GM12878 (cell line): ENCODE results near the gene SLC6A3. TPM values are rescaled to one million over a fixed set of nuclear protein-coding genes. Genes with fewer than 3 reads are reported as not detected.

ENCODE experiments used
- ATAC-seq: fragments of 200-7000 bp; cut with Tn5 transposase; 3 replicates; pipeline ENCODE4 v1.9.1; 2020; ENCODE audit warnings: mild to moderate bottlenecking, moderate library complexity
- BruUV-seq: library from RNA; stranded (reverse); fragments of 400-500 nt; replicated peaks from 2 replicates; lab custom pipeline; 2021; lab: Mats Ljungman, UMichigan
- CTCF ChIA-PET: fragments of 300-600 bp; sonication (Branson Sonifier 250); formaldehyde crosslinking; extraction: SDS; loops from one replicate; lab custom pipeline; 2021; ENCODE audit warnings: inconsistent platforms; lab: Yijun Ruan, JAX
- POLR2A ChIA-PET: fragments of 350-600 bp; formaldehyde crosslinking; extraction: SDS; loops from one replicate; lab custom pipeline; 2021; ENCODE audit warnings: inconsistent platforms; lab: Charles Lee
- RAD21 ChIA-PET: fragments of 300-600 bp; sonication (Branson Sonifier 250); formaldehyde crosslinking; loops from one replicate; lab custom pipeline; 2023; ENCODE audit warnings: antibody characterized with exemption; ENCODE audit not compliant: unreplicated experiment; lab: Charles Lee
- SMC1A ChIA-PET: fragments of 300-600 bp; sonication (Branson Sonifier 250); formaldehyde crosslinking; loops from one replicate; lab custom pipeline; 2023; ENCODE audit not compliant: unreplicated experiment, uncharacterized antibody; lab: Charles Lee
- DNase-seq: peaks from one replicate; pipeline ENCODE4 v3.0.0-alpha.2; 2011; ENCODE audit warnings: low read depth, low spot score
- FAIRE-seq: peaks from 3 replicates; lab custom pipeline; 2011; peaks lifted over from hg19 to GRCh38; lab: Jason Lieb, UNC
- H2AFZ ChIP-seq: 2 replicates; pipeline ENCODE4 v1.6.0; 2011; ENCODE audit warnings: low read depth, low read length, control low read depth; ENCODE audit not compliant: control insufficient read depth
- H3K27ac ChIP-seq: 2 replicates; pipeline ENCODE4 v1.5.1; 2011; ENCODE audit warnings: control low read depth; ENCODE audit not compliant: control insufficient read depth, insufficient read depth
- H3K27me3 ChIP-seq, 2 experiments: replicated peaks in 1 of 2; 2 replicates each; pipeline versions ENCODE4 v1.6.0 to v1.6.1; 2011; ENCODE audit warnings: low read length in 1 of 2; ENCODE audit not compliant: control insufficient read depth in 2 of 2, insufficient read depth in 2 of 2
- H3K36me3 ChIP-seq, 2 experiments: 2 replicates each; pipeline ENCODE4 v1.5.1; 2011; ENCODE audit warnings: low read length in 1 of 2; ENCODE audit not compliant: control insufficient read depth in 2 of 2, insufficient read depth in 2 of 2
- H3K4me1 ChIP-seq: 2 replicates; pipeline ENCODE4 v1.6.1; 2011; ENCODE audit warnings: mild to moderate bottlenecking, low read length, moderate library complexity, mixed read lengths; ENCODE audit not compliant: control insufficient read depth, insufficient read depth
- H3K4me2 ChIP-seq: 2 replicates; pipeline ENCODE4 v1.6.0; 2011; ENCODE audit warnings: control low read depth; ENCODE audit not compliant: control insufficient read depth, insufficient read depth
- H3K4me3 ChIP-seq: fragments of 200-600 bp; sonication (generic); 2 replicates; pipeline ENCODE4 v1.5.1; 2016
- H3K79me2 ChIP-seq: 2 replicates; pipeline ENCODE4 v1.6.0; 2011; ENCODE audit warnings: low read length; ENCODE audit not compliant: control insufficient read depth, insufficient read depth
- H3K9ac ChIP-seq: 2 replicates; pipeline ENCODE4 v1.8.0; 2011; ENCODE audit warnings: low read length, control low read depth, mixed read lengths; ENCODE audit not compliant: control insufficient read depth, insufficient read depth
- H3K9me3 ChIP-seq: replicated peaks from 3 replicates; pipeline ENCODE4 v1.5.1; 2011; ENCODE audit warnings: mild to moderate bottlenecking, low read length; ENCODE audit not compliant: control insufficient read depth, insufficient read depth
- H4K20me1 ChIP-seq: 2 replicates; pipeline ENCODE4 v1.6.0; 2011; ENCODE audit not compliant: control insufficient read depth, insufficient read depth
- BCL3 ChIP-seq: IDR thresholded peaks from 2 replicates; pipeline ENCODE4 v1.6.1; 2011; ENCODE audit warnings: borderline replicate concordance, low read depth, mild to moderate bottlenecking, moderate library complexity, low read length; ENCODE audit not compliant: insufficient read depth, poor library complexity, severe bottlenecking
- BCLAF1 ChIP-seq: fragments of 450-650 bp; IDR thresholded peaks from 2 replicates; pipeline ENCODE4 v1.6.1; 2017; ENCODE audit warnings: antibody characterized with exemption, mild to moderate bottlenecking, moderate library complexity
- EGR1 ChIP-seq, 2 experiments: IDR thresholded peaks; 1 replicate in 1 of 2; 2 replicates in 1 of 2; pipeline ENCODE4 v1.6.1; 2011 to 2012; ENCODE audit warnings: low read depth in 2 of 2, low read length in 2 of 2, borderline replicate concordance in 1 of 2, mild to moderate bottlenecking in 1 of 2, moderate library complexity in 1 of 2
- FOXM1 ChIP-seq: IDR thresholded peaks from 2 replicates; pipeline ENCODE4 v1.6.1; 2012; ENCODE audit warnings: low read depth, mild to moderate bottlenecking, inconsistent platforms, low read length, moderate library complexity
- MEF2A ChIP-seq: IDR thresholded peaks from 2 replicates; pipeline ENCODE4 v1.6.1; 2011; ENCODE audit warnings: low read depth, mild to moderate bottlenecking, low read length, moderate library complexity; ENCODE audit not compliant: insufficient read depth
- MEF2B ChIP-seq: fragments of 450-650 bp; IDR thresholded peaks from 2 replicates; pipeline ENCODE4 v1.6.1; 2018; ENCODE audit warnings: mild to moderate bottlenecking, moderate library complexity; ENCODE audit not compliant: partially characterized antibody, poor library complexity, severe bottlenecking
- RELA ChIP-seq: fragments of 450-650 bp; IDR thresholded peaks from 2 replicates; pipeline ENCODE4 v1.8.0; 2014; ENCODE audit warnings: borderline replicate concordance; ENCODE audit not compliant: partially characterized antibody
- WRNIP1 ChIP-seq: IDR thresholded peaks from 2 replicates; pipeline ENCODE4 v1.6.1; 2011; ENCODE audit warnings: low read depth, low read length, improper control_type of control experiment, borderline replicate concordance
- ZBTB40 ChIP-seq: fragments of 450-650 bp; IDR thresholded peaks from 2 replicates; pipeline ENCODE4 v1.6.1; 2016; ENCODE audit warnings: mild to moderate bottlenecking, moderate library complexity, borderline replicate concordance
- whole genome bisulfite sequencing: methylation state at CpG from one replicate; pipeline ENCODE4 v1.1.6; 2016; ENCODE audit warnings: low lambda C conversion rate; ENCODE audit not compliant: insufficient replicate concordance, insufficient coverage; ENCODE audit errors: missing lambda C conversion rate; 5-methylcytosine and 5-hydroxymethylcytosine counted together
- in situ Hi-C: fragments of 300-500 bp; cut with MboI; formaldehyde crosslinking; loops from 9 replicates; pipeline ENCODE4 v1.14.3; 2018; ENCODE audit warnings: mixed read lengths
- intact Hi-C: fragments of 100-400 bp; cut with micrococcal nuclease; formaldehyde crosslinking; loops from one replicate; pipeline ENCODE4 v1.14.2; 2022; ENCODE audit not compliant: unreplicated experiment
- polyA plus RNA-seq, 11 experiments: library from polyadenylated mRNA; depleted of rRNA in 4 of 11; unstranded in 6 of 11; stranded (reverse) in 5 of 11; fragments of >200 nt; fragmentation: Nextera tagmentation in 4 of 11; fragmentation: Illumina TruSeq in 1 of 11; extraction: Ambion mirVana in 4 of 11; extraction: Trizol in 1 of 11; gene quantifications; 1 replicate in 1 of 11; 2 replicates in 10 of 11; pipeline versions ENCODE4 v1.2.1 to v1.2.3, GENCODE V29; 2011 to 2016; ENCODE audit warnings: inconsistent platforms in 2 of 11, missing spikeins in 2 of 11, low read depth in 1 of 11
- total RNA-seq, 4 experiments: library from RNA; depleted of rRNA in 3 of 4; stranded (reverse); fragments of >200 nt in 3 of 4; fragmentation: Illumina TruSeq in 1 of 4; extraction: Trizol in 1 of 4; gene quantifications; 2 replicates each; pipeline versions ENCODE4 v1.2.1 to v1.2.3, GENCODE V29; 2013 to 2021
- TF ChIP-seq, protein P1 (sequence below): fragments of 450-650 bp; IDR thresholded peaks from 2 replicates; pipeline ENCODE4 v1.6.1; 2016; ENCODE audit warnings: mild to moderate bottlenecking

SLC6A3 gene
- total and polyA plus RNA-seq, 10 of the 15 experiments (the other 5 are each of a cell fraction or from before 2014, with no cell fraction given) = 0.01 TPM; not detected in 9

DNA sequence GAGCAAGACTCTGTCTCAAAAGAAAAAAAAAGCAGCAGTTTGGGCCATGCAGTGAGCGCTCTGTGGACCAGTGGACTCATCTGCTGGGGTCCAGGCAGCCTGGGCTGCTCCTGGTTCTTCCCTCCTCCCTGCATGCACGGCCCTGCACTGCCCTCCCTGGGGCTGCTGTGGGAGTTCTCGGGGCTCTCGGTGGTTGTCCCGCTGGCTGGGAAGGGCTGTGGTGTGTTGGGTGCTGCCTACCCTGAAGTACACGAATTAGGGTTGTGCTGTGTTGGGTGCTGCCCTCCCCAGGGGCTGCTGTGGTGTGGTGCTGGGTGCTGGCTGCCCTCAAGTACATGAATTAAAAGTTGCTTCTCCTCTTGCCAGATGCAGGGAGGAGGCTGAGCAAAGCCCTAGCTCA lies 82.1 kb downstream of the SLC6A3 start (continued):
- TF ChIP-seq MEF2B (no peak), ZBTB40 (no peak), FOXM1 (no peak)
- TF ChIP-seq, all 136 proteins: peak for 0

GRCh38 chr5:1362242-1363015 lies 82.8 kb downstream of the SLC6A3 start:
- 56% methylated on average over 29 of the region's 29 CpGs for WGBS
- in situ Hi-C loops (no loop called here), intact Hi-C loops (no loop called here)
- ATAC-seq = no peak
- no TSS peak for BruUV-seq
- Histone ChIP-seq H3K79me2 (no peaks in the 10 kb centered on the region), H3K9ac (no peak overlapping the region), H3K4me1 (peaks cover 9% of the 10 kb centered on the region), H3K36me3 (no peaks in the 10 kb centered on the region), H3K9me3 (no peaks in the 10 kb centered on the region), H3K27ac (no peak overlapping the region), H4K20me1 (no peaks in the 10 kb centered on the region), H3K4me3 (no peak overlapping the region), H3K27me3 (no peaks in the 10 kb centered on the region; a peak in 2 of 4 replicates), H2AFZ (no peak overlapping the region), H3K4me2 (no peak overlapping the region)
- no peak for DNase-seq
- FAIRE-seq = no peak
- ChIA-PET SMC1A (no interaction called here), CTCF (no interaction called here), RAD21 (no interaction called here), POLR2A (no interaction called here)
- no peak for TF ChIP-seq BCLAF1
- no peak for TF ChIP-seq MEF2A
- TF ChIP-seq, protein P1, sequence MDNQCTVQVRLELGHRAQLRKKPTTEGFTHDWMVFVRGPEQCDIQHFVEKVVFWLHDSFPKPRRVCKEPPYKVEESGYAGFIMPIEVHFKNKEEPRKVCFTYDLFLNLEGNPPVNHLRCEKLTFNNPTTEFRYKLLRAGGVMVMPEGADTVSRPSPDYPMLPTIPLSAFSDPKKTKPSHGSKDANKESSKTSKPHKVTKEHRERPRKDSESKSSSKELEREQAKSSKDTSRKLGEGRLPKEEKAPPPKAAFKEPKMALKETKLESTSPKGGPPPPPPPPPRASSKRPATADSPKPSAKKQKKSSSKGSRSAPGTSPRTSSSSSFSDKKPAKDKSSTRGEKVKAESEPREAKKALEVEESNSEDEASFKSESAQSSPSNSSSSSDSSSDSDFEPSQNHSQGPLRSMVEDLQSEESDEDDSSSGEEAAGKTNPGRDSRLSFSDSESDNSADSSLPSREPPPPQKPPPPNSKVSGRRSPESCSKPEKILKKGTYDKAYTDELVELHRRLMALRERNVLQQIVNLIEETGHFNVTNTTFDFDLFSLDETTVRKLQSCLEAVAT = no peak
- TF ChIP-seq WRNIP1 = no peak
- TF ChIP-seq BCL3 = no peak
- TF ChIP-seq RELA = no peak
- TF ChIP-seq EGR1 (IDR thresholded peaks at IDR 0.05; ENCODE audit: borderline replicate concordance in 1 of 2, low read depth in 2 of 2, low read length in 2 of 2) = no peak
